Jurkat, Clone E6-1 (cell line): Measurements from ENCODE around the gene REG3A. TPM values are rescaled to one million over a fixed set of nuclear protein-coding genes. Genes with fewer than 3 reads are reported as not detected.

Source experiments
- DNase-seq: peaks from one replicate; pipeline ENCODE4 v3.0.0-alpha.2; 2011; ENCODE audit warnings: low read depth, low spot score
- H3K4me3 ChIP-seq: 2 replicates; pipeline ENCODE4 v1.5.1; 2011; ENCODE audit warnings: mild to moderate bottlenecking, low read length, control low read depth, moderate library complexity
- polyA plus RNA-seq: library from polyadenylated mRNA; unstranded; fragments of >200 nt; gene quantifications from one replicate; pipeline ENCODE4 v1.2.1, GENCODE V29; 2012; ENCODE audit warnings: missing spikeins; ENCODE audit not compliant: insufficient read length, insufficient read depth

REG3A gene
- not detected for polyA plus RNA-seq

GRCh38 chr2:79159653-79160052 lies at the start of gene REG3A:
Gene REG3A, minus strand, starts transcription at chr2:79159753. Its CDS starts 348 bp downstream, at chr2:79159405.
- no peak within 1 kb of the TSS for H3K4me3 ChIP-seq
- DNase-seq = no peak

GRCh38 chr2:79200762-79201161 lies 41.2 kb upstream of the REG3A start:
- no peak overlapping the region for H3K4me3 ChIP-seq
- DNase-seq = no peak

GRCh38 chr2:79191816-79192215 lies 32.3 kb upstream of the REG3A start:
- no peak for DNase-seq
- no peak overlapping the region for H3K4me3 ChIP-seq

- H3K4me3 ChIP-seq = no peak overlapping the region
- DNase-seq = no peak
Measured at GRCh38 chr2:79191081-79191480, 31.5 kb upstream of the REG3A start.

GRCh38 chr2:79189465-79189864 lies 29.9 kb upstream of the REG3A start:
- H3K4me3 ChIP-seq = no peak overlapping the region
- DNase-seq = no peak

GRCh38 chr2:79181617-79182016 lies 22.1 kb upstream of the REG3A start:
- no peak for DNase-seq
- H3K4me3 ChIP-seq = no peak overlapping the region

- no peak for DNase-seq
- H3K4me3 ChIP-seq = no peak overlapping the region
Measured at GRCh38 chr2:79180092-79180491, 20.5 kb upstream of the REG3A start.

GRCh38 chr2:79179036-79179435 lies 19.5 kb upstream of the REG3A start:
- no peak overlapping the region for H3K4me3 ChIP-seq
- DNase-seq = no peak

- H3K4me3 ChIP-seq = no peak overlapping the region
- DNase-seq = no peak
Measured at GRCh38 chr2:79178076-79178674, 18.6 kb upstream of the REG3A start.

- no peak overlapping the region for H3K4me3 ChIP-seq
Measured at GRCh38 chr2:79171348-79171958, 11.9 kb upstream of the REG3A start.

GRCh38 chr2:79162801-79163200 lies 3.2 kb upstream of the REG3A start:
- H3K4me3 ChIP-seq = no peak overlapping the region
- DNase-seq = no peak

More at GRCh38 chr2:79171348-79171958, 11.9 kb upstream of the REG3A start:
- DNase-seq = no peak

GRCh38 chr2:79162132-79162531 lies 2.6 kb upstream of the REG3A start:
- DNase-seq = no peak
- H3K4me3 ChIP-seq = no peak overlapping the region

- no peak overlapping the region for H3K4me3 ChIP-seq
- no peak for DNase-seq
Measured at GRCh38 chr2:79159030-79159429, 523 bp downstream of the REG3A start.

- no peak for DNase-seq
- H3K4me3 ChIP-seq = no peak overlapping the region
Measured at GRCh38 chr2:79155826-79156476, 3.6 kb downstream of the REG3A start.

GRCh38 chr2:79139423-79139822 lies 20.1 kb downstream of the REG3A start:
- no peak for DNase-seq
- H3K4me3 ChIP-seq = no peak overlapping the region

GRCh38 chr2:79138385-79138784 lies 21.2 kb downstream of the REG3A start:
- no peak overlapping the region for H3K4me3 ChIP-seq
- DNase-seq = no peak

GRCh38 chr2:79131687-79132086 lies 27.9 kb downstream of the REG3A start:
- DNase-seq = no peak
- no peak overlapping the region for H3K4me3 ChIP-seq

- no peak overlapping the region for H3K4me3 ChIP-seq
- no peak for DNase-seq
Measured at GRCh38 chr2:79129804-79130203, 29.7 kb downstream of the REG3A start.

- no peak overlapping the region for H3K4me3 ChIP-seq
Measured at GRCh38 chr2:79129260-79129659, 30.3 kb downstream of the REG3A start.

GRCh38 chr2:79128406-79128805 lies 31.1 kb downstream of the REG3A start:
- H3K4me3 ChIP-seq = no peak overlapping the region
- DNase-seq = no peak

More at GRCh38 chr2:79129260-79129659, 30.3 kb downstream of the REG3A start:
- DNase-seq = no peak

- DNase-seq = no peak
- no peak overlapping the region for H3K4me3 ChIP-seq
Measured at GRCh38 chr2:79125721-79125985, 33.9 kb downstream of the REG3A start.
